Hepatic stellate cell (primary cell): ENCODE measurements around the gene KRT7.

ENCODE experiments used
- DNase-seq: peaks from one replicate; pipeline ENCODE4 v3.0.0; 2011; ENCODE audit warnings: low spot score

Gene KRT7

DNA sequence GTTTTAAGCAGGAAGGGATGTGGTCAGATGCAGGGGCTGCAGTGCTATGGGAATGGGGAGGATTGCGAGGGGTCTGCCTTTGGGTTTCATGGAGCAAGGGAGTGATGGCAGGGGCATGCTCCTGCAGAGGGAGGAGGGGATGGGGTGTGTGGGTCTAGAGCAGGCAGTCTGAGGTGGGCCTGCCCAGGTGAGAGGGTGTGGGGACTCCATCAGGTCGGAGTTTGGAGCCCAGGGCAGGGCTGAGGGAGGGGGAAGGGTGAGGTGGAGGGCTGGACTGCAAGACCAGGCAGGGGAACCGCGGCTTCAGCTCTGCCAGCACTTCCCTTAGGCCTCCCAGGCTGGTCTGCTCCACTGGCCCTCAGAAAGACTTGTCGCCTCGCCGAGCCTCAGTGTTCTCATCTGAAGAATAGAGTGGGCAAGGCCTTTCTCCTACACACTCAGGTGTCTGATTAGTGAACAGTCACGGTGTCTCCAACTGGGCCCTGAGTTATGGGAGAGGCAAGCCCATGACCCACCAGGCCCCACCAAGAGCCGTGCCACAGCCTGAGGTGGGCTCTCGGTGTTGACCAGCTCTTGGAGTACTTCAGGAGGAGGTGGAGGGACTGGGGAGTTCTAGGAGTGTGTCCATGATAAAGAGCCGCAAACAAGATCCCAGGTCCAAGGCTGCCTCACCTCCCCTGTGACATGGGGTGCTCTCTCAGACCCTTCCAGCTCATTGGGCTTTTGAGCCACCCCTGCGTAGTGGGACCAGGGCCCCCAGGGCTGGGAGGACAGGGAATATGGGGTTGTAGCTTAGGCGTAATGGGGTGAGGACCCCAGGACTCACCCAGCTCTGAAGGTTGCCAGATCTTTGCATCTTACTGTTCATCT lies 21.1 kb upstream of the KRT7 start:
- no peak for DNase-seq

DNA sequence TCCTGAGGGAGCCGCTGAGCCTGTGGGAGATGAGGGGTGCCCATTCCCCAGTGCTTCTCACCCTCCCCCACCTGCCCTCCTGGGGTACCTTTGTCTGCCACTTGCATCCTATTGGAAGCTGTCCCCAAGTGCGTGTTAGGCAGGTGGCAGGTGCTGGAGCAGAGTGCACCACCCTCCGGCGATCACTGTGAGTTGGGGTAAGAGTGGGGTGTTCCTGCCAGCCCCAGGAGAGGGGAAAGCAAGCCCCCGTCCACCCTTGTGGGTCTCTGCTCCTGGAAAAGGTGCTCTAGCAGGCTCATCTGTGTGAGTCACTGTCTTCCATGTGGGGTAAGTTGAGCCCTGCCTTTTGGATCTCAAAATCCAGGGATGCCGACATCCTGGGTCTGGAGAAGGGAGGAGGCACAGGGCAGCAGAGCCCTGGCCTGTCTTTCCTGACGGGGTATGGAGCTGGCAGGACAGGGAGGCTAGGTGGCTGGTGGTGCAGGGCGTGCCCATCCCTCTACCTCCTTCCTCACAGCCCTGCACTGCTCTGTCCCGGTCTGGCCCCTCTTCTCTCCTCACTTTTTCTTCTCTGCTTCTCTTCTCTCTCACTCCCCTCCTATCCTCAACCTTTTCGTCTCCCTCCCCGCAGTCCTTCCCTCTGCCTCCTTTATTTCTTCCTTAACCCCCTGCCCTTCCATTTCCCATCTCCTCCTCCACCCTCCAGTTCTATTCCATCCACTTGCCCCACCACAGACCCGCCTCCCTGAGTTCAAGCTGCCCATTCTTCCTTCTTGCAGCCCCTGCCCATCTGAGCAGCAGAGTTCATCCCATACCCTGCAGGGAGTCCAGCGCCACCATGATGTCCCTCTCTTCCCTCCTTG lies 20.1 kb upstream of the KRT7 start:
- DNase-seq = no peak

DNA sequence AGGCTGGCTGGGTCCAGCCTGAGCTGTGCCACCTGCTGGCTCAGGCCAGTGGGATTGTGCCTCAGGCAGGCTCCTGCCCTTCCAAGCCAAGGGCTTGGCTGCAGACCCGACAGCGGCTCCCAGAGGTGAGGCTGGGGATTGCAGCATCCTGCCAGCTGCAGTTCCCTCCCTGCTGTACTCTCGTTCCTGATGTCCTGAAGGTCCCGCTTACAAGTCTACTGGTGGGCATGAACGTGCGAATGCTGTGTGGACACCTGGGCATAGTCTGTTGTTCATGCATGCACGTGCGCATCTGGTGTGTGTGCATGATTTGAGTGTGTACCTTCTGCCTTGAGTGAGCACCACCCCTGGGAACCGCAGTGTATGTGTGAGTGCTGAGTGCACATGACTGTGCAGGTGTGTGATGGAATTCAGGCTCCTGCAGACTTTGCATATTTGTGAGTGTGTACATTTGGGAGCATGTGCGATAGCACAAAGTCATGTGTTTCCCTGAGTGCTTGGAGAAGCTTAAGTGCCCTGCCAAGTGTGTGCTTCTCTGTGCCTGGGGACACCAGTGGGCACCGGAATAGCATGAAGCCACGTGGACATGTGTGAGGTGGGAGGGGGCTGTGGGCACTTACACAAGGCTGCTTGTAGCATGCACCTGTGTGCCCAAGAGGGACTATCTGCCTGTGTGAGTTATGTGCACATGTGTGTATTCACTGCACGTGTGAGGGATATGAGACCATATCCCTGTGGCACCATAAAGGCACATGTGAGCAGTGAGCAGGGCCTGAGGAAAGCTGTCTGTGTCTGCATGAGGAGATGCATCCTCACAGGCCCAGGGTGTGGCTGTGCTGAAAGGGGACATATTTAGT lies 19.3 kb upstream of the KRT7 start:
- DNase-seq = peak; percentile 88

DNA sequence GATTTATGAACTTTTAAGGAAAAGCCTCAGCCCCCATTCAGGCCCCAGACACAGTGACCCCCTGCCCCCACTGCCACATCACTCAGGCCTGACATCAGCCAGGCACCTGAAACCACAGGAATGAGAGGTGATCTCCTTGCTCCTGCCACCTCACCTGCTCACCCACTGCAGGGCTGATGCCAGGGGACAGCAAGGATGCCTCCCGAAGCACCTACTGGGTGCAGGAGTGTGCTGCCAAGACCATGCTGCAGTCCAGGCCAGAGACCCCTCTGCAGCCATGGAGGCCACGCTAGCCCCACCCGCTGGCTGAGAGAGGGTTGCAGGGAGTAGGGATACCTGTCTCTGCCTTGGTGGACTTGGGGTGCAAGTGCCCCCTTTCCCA lies 18.6 kb upstream of the KRT7 start:
- no peak for DNase-seq

DNA sequence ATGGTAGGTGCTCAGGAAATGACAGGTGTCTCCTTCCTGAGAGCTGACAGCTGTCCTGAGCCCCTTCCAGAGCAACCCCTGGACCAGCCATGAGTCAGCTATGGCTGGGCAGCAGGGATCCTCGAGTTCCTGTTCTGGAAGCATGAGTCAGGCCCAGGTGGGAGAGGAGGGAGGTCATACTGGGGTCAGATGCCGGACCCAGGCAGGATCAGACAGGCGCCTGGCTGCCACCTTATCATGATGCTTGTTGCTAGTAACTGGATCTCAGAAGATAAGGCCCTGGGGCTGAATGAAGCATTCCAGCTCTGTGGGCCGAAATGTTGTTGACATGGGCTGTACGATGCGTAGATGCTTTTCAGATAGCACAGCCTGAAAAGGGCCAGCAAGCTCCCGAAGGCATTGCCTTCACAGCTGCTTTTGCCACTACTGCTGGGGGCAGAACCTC lies 17.4 kb upstream of the KRT7 start:
- DNase-seq = no peak

DNA sequence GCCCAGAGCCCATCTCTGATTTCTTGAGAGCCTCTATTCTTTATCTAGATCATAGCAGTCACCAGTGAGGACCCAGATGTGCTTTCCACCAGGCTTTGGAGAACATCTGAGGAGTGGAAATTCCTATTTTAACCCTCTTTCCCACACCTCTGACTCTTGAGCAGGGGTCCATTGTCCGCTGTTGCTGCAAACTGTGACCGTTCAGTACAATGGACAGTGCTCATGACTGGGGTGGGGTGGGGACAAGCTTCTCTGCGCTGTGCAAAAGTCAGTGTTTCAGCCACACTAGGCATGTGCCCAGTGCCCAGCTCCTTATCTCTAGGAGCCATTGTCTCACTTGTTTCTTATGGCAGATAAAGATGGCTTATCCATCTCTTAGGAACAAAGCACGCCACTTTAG lies 16.9 kb upstream of the KRT7 start:
- DNase-seq = no peak

DNA sequence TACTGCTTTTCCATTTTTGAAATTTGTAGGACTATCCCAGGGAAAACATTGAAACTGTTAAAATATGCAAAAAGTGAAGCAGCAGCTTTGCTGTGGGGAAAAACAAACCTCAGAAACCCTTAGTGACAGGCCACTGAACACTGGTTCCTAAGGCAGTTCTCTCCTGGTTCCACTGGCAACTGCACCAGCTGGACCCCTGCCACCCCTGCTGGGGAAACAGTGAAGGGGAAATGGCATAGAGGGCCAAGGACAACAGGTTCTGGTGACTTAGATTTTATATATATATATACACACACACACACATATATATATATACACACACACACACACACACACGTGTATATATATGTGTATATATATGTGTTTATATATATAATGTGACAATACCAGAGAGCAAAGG lies 16.2 kb upstream of the KRT7 start:
- DNase-seq = no peak

DNA sequence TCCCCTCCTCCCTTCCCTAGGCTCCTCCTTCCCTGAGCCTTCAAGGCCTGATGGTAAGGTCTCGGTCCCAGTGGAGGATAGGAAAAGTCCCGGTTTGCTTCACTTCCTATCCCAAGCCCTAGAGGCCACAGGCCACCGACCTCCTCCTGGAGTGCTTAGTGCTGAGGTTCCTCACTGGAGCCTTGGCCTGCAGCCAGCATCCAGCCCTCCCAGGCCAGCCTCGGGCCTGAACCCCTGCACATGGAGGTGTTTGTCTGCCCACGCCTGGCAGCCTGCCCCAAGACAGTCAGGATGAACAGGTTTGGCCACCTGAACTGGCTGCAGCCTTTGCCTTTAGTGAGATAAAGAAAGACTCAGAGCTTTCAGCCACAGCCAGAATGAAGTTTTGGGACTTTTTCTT lies 15.8 kb upstream of the KRT7 start:
- no peak for DNase-seq

DNA sequence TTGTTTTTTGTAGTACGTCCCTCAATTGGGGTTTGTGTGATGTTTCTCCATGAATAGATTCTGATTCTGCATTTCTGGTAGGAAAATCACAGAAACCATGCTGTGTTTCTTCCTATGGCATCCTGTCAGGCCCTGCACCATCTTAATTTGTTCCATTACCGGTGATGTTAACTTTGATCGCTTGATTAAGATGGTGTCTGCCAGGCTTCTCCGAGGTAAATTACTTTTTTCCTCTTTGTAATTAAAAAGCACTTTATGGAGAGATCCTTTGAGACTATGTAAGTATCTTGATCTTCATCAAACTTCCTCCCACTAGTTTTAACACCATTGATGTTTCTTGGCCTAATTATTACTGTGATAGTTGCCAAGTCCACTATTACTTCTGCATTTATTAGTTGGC lies 15.0 kb upstream of the KRT7 start:
- no peak for DNase-seq

DNA sequence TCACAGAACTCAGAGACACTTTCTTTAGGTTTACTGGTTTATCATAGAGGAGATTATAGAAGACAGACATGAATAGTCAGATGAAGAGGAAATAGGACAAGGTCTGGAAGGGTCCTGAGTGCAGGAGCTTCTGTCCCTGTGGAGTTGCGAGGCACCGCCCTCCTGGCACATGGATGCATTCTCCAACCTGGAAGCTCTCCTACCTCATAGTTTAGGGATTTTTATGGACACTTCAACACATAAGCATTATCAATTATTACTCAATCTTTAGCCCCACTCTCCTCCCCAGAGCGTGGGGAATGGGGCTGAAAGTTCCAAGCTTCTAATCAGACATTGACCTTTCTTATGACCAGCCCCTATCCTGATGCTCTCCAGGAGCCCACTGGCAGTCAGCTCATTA lies 12.6 kb upstream of the KRT7 start:
- DNase-seq = no peak

DNA sequence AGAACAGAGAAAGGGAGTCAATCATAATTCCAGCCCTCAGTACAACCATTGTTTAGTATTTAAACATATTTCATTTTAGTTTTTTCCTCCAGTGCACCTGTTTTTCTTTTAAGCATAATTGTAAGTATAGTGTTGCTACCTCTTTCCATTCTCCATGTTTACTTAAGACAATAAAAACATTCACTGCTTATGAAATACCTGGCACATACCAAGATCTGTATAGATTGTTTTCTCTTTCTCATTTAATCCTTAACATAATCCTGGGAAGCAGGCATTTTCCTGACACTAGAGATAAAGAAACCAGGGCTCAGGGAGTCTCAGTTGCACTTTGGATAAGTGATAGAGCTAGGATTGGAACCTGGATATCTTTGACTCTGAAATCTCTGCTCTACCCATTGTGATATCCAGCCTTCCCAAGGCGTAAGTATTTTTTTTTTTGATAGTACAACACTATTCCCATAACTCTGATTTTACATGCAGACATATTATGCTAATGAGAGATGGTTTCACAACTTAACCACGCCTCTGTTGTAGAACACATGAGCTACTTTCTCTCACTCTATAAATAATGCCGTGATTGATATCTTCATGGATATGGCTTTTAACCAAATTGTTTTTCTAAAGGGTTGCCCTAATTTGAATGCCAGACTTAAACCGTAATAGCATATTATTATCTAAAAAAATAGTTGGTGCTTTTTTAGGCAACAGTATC lies 11.8 kb upstream of the KRT7 start:
- no peak for DNase-seq

DNA sequence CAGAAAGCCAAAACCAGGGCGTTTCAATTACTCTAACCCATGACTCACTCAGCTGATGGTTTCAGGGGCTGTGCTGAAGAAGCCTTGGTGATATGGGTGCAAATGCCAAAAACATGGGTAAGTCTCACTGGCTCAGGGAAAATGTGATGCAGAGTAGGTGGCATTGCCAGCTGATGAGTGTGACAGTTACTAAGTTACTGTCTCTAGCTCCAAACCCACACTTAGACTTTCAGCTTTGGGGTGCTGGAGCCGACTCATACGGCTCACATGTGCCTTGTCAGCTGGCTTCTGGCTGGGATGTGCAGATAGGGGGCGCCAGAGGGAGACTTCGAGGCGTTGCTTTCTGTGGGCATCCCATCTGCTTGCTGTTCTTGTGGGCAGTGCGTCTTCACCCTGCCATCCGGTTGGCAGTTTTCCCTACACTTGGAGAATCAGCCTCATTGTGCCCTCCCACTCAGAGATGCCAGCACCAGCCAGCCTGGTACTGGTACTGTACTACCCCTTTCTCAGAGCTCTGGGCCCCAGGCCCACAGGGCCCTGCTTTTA lies 11.1 kb upstream of the KRT7 start:
- DNase-seq = no peak

DNA sequence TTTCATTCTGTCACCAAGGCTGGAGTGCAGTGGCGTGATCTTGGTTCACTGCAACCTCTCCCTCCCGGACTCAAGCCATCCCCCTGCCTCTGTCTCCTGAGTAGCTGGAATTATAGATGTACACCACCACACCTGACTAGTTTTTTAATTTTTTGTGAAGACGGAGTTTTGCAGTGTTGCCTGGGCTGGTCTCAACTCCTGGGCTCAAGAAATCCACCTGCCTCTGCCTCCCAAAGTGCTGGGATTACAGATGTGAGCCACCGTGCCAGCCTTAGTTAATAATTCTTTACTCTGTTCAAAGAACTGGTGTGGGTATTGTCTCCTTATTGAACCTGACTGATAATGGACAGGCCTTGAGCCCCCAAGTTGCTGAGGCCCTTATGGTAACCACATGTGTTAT lies 10.4 kb upstream of the KRT7 start:
- no peak for DNase-seq

DNA sequence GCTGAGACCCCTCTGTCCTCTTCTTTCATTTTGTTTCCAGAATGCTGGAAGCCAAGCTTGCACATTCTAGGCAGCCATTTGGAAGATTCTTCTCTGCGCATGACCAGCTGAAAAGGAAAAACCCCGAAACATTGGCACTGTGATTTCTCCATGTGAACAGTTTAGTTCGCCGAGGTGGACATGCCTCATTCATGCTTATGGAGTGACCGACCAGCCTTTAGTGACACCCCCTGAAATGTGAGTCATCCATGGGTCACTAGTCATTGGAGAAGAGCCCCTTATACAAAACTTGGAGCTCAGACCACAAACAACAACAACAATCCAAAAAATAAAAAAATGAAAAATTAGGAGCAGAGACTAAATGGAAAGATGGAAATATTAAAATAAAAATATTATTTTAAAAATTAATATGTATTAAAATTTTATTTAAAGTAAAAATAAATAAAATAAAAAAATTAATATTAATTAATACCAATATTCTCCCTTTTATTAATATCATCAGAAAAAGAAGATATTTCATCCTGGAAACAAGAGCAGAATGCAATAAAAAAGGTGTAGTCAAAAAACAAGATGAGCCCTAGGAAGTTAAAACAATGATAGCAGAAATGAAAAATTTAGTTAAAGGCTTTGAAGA lies 9.5 kb upstream of the KRT7 start:
- DNase-seq = no peak

DNA sequence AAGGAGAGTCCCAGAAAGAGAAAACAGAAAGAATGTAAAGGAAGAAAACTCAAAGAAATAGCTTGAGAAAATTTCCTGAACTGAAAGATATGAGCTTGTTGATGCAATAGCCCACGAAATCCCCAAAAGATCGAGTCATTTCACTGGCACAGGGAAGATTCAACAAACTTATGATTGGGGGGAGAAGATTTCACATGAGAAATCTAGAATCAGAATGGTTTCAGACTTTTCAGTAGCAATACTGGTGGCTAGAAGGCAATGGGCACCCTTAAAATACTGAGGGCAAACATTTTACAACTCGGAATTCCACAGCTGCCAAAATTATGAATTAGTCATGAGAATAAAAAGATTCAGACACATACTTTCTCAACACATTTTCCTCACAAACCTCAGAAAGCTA lies 8.9 kb upstream of the KRT7 start:
- DNase-seq = no peak

DNA sequence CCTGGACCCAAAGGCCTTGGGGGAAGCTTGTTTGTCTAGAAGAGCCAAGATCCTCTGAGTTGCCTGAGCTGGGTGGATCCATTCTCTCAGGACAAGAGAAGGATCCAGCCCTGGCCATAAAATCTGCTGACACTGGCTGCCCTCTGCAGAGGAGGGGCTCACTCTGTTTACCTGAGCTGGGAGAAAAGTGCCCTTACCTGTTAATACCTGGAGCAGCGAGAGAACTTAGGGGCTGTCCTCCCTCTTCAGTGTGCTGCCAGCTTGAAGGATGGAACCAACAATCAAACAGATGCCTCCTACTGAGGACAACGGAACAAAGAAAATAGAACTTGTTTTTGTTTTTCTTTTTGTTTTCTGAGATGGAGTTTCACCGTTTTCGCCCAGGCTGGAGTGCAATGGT lies 7.3 kb upstream of the KRT7 start:
- DNase-seq = no peak

DNA sequence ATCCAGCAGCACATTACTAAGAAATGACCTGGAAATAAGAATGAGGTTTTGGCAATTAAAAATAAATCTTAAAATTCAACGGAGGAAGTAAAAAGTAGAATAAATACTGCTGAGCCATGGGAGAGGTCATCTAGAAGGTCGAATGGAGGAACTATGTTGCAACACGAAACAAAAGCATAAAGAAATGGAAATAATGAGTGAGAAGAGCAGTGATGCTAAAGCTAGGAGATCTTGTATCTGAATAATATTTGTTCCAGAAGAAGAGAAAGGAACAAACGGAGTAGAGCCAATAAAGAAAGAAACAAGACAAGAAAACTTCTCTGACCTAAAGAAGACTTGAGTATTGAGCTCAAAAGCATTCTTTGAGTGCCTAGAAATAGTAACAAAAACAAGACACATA lies 6.6 kb upstream of the KRT7 start:
- DNase-seq = no peak

DNA sequence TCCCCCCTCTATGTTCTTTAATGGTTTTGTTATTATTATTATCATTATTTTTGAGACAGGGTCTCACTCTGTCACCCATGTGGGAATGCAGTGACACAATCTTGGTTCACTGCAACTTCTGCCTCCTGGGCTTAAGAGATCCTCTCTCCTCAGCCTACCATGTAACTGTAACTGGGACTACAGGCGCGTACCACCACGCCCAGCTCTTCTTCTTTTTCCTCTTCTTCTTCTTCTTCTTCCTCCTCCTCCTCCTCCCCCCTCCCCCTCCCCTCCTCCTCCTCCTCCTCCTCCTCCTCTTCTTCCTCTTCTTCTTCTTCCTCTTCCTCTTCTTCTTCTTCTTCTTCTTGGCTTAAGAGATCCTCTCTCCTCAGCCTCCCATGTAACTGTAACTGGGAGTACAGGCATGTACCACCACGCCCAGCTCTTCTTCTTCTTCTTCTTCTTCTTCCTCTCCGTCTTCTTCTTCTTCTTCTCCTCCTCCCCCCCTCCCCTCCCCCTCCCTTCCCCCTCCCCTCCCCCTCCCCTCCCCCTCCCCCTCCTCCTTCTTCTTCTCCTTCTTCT lies 5.4 kb upstream of the KRT7 start:
- no peak for DNase-seq

DNA sequence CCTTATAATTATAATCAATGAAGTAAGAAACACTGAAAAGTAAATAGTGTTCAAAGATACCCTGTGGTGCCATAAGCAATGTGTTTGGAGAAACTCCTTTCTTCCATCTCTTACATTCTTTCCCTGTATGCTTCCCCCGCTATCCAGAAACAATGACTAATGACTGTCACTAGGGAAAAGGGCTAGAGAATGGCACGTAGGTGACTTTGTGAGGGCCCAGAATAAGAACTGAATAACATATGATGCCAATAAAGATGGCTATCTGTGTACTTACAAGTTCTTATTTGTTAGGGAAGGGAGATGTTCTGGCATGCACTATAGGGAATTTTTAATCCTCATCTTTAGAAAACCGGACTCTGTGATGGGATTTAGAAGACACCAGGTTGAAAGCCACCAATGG lies 4.7 kb upstream of the KRT7 start:
- no peak for DNase-seq

DNA sequence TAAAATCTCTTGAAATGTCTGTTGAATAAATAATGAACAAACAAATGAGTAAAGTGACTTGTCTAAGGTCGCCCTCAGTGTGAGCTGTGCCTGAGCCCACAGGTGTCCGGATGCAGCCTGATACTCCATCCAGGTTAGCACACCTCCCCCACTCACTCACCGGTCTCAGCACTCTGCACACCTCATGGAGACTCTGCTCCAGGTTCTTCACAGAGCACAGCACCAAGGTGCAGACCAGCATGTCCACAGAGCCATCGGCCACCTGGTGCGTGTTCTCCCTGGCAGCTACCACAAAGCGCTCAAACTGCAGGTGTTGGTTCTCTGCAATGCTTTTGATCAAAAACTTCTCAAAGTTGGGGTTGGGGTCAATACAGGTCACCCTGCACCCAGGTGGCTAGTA lies 4.1 kb upstream of the KRT7 start:
- DNase-seq = no peak
